ENCODE data around the gene FGF12.

The FGF12 gene

GRCh38 chr3:192277477-192277876 is 449.9 kb downstream of the FGF12 start:
- in situ Hi-C loops (cut with MboI; ENCODE audit: low sequenced_read_pairs): no loop called here

- in situ Hi-C loops (cut with MboI; ENCODE audit: low sequenced_read_pairs): no loop called here
Measured at GRCh38 chr3:192275741-192276355, 451.5 kb downstream of the FGF12 start.

- in situ Hi-C loops (cut with MboI; ENCODE audit: low sequenced_read_pairs): no loop called here
Measured at GRCh38 chr3:192273697-192274010, 453.7 kb downstream of the FGF12 start.

- in situ Hi-C loops (cut with MboI; ENCODE audit: low sequenced_read_pairs): no loop called here
Measured at GRCh38 chr3:192273001-192273696, 454.2 kb downstream of the FGF12 start.

GRCh38 chr3:192262001-192262400 is 465.3 kb downstream of the FGF12 start:
- in situ Hi-C loops (cut with MboI; ENCODE audit: low sequenced_read_pairs): no loop called here

- in situ Hi-C loops (cut with MboI; ENCODE audit: low sequenced_read_pairs): no loop called here
Measured at GRCh38 chr3:192261135-192261534, 466.2 kb downstream of the FGF12 start.

GRCh38 chr3:192260116-192261010 is 467.0 kb downstream of the FGF12 start:
- in situ Hi-C loops (cut with MboI; ENCODE audit: low sequenced_read_pairs): no loop called here

- in situ Hi-C loops (cut with MboI; ENCODE audit: low sequenced_read_pairs): no loop called here
Measured at GRCh38 chr3:192259661-192260060, 467.7 kb downstream of the FGF12 start.

- in situ Hi-C loops (cut with MboI; ENCODE audit: low sequenced_read_pairs): no loop called here
Measured at GRCh38 chr3:192258721-192259120, 468.6 kb downstream of the FGF12 start.

- in situ Hi-C loops (cut with MboI; ENCODE audit: low sequenced_read_pairs): no loop called here
Measured at GRCh38 chr3:192255839-192256238, 471.5 kb downstream of the FGF12 start.

- in situ Hi-C loops (cut with MboI; ENCODE audit: low sequenced_read_pairs): no loop called here
Measured at GRCh38 chr3:192253138-192253887, 474.0 kb downstream of the FGF12 start.

GRCh38 chr3:192249516-192249915 is 477.8 kb downstream of the FGF12 start:
- in situ Hi-C loops (cut with MboI; ENCODE audit: low sequenced_read_pairs): no loop called here

GRCh38 chr3:192246847-192247559 is 480.3 kb downstream of the FGF12 start:
- in situ Hi-C loops (cut with MboI; ENCODE audit: low sequenced_read_pairs): no loop called here

GRCh38 chr3:192244591-192244990 is 482.8 kb downstream of the FGF12 start:
- in situ Hi-C loops (cut with MboI; ENCODE audit: low sequenced_read_pairs): no loop called here

GRCh38 chr3:192239956-192240355 is 487.4 kb downstream of the FGF12 start:
- in situ Hi-C loops (cut with MboI; ENCODE audit: low sequenced_read_pairs): no loop called here

GRCh38 chr3:192237992-192238608 is 489.2 kb downstream of the FGF12 start:
- in situ Hi-C loops (cut with MboI; ENCODE audit: low sequenced_read_pairs): no loop called here

- in situ Hi-C loops (cut with MboI; ENCODE audit: low sequenced_read_pairs): no loop called here
Measured at GRCh38 chr3:192229866-192230265, 497.5 kb downstream of the FGF12 start.

- in situ Hi-C loops (cut with MboI; ENCODE audit: low sequenced_read_pairs): no loop called here
Measured at GRCh38 chr3:192224634-192225155, 502.6 kb downstream of the FGF12 start.

GRCh38 chr3:192223815-192224214 is 503.5 kb downstream of the FGF12 start:
- in situ Hi-C loops (cut with MboI; ENCODE audit: low sequenced_read_pairs): no loop called here

GRCh38 chr3:192220915-192221314 is 506.4 kb downstream of the FGF12 start:
- in situ Hi-C loops (cut with MboI; ENCODE audit: low sequenced_read_pairs): no loop called here
